GM20431 (cell line): ENCODE data around the gene GPHN.

ENCODE experiments used
- in situ Hi-C: fragments of 300-500 bp; cut with MseI, MboI; formaldehyde crosslinking; loops from one replicate; pipeline ENCODE4 v1.15.0; 2020; ENCODE audit warnings: low sequenced_read_pairs; ENCODE audit not compliant: unreplicated experiment

GPHN gene

DNA sequence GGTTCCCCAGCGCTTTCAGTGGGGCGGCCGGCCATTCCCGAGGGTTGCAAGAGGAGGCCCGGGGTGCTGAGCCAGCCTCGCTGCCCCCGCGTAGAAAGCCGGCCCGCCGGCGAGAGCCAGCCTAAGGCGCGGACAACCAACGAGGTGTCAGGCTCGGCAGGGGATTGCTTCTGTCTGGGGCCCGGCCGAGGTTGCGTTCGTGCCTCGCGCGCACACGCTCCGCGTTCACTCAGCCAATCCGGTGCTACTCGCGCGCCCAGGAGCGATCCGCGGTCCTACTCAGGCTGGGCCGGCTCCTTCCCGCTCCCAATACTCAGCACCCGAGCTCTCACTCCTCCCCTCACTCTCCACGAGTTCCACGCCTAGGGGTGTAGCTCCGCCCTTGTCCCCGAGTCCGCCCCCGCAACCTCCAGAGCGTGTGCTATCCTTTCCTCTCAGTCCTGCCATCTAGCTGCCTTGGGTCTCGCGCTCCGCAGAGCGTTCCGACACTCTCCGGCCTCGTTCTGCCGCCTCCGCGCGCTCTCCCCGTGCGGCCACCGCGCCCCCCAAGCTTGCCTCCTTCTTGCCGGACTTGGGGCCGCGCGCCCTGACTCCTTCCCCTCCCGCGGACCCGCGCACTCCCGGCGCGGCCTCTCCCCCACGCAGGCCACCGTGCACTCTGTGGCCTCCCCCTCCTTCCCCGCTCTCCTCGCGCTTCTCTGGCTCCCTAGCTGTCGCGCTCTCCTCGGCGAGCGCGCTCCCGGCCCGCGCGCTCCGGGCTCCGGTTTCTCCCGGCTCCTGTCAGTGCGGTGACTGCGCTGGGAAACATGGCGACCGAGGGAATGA lies at the start of gene GPHN:
Gene GPHN, plus strand, starts transcription at position 426 of the 825 bp plus-strand sequence.
- in situ Hi-C loops: no loop called here

- in situ Hi-C loops: no loop called here
Measured at GRCh38 chr14:66459603-66460002, 48.3 kb upstream of the GPHN start.

DNA sequence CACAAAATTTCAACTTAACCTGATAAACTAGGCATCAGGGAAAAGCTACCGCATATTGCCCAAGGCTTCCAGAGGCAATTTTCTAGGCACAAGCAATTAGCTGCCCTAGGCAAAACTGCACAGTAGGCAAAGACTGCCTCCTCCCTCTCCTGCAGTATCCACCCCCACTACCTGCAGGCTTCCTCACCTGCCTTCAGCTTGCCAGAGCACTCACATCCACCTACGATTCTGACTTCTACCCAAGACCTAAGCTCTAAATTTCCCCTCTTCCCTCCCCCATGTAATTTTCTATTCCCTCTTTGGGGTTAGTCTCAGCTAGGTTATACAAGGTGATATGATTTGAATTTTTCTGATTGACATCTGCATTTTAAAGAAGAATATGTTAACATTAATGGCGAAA lies 43.7 kb upstream of the GPHN start:
- in situ Hi-C loops: no loop called here

GRCh38 chr14:66468778-66469367 lies 39.1 kb upstream of the GPHN start:
- in situ Hi-C loops: no loop called here

- in situ Hi-C loops: no loop called here
Measured at GRCh38 chr14:66471584-66471983, 36.4 kb upstream of the GPHN start.

DNA sequence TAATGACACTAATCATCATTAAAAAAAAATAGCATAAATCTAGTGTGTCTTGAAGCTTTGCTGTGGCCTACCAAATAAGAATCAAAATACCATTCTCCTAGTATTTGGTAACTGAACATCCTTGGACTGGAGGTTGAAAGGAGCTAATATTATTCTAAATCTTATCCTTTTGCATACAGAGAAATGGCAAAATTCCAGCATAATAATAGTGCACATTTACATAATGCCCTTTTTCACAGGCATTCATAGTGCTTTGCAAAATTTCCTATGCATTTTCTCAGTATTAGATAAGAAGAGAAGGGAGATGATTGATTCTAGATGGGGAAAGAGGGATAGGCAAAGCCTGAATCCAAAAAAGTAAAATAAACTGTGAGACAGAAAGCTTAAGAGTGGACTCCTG lies 35.7 kb upstream of the GPHN start:
- in situ Hi-C loops: no loop called here

GRCh38 chr14:66473223-66473622 lies 34.7 kb upstream of the GPHN start:
- in situ Hi-C loops: no loop called here

GRCh38 chr14:66476964-66477363 lies 31.0 kb upstream of the GPHN start:
- in situ Hi-C loops: no loop called here

- in situ Hi-C loops: no loop called here
Measured at GRCh38 chr14:66477567-66477966, 30.4 kb upstream of the GPHN start.

DNA sequence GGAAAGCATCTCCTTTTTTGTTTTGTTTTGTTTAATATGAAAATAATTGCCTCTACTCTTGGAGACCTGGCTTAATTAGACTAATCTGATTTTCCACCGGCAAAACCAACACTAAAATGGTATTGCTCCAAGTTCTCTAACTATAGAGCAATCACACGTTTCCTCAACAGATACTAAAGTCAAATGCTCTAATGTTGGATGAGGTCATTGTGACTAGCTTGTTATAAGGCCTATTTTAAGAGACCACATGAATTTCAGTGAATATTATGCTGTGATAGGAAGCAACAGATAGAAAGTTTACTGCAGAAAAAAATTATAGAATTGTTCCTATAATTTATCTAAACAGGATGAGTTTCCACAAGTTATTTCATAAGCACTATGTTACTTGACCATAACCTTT lies 25.1 kb upstream of the GPHN start:
- in situ Hi-C loops: no loop called here

DNA sequence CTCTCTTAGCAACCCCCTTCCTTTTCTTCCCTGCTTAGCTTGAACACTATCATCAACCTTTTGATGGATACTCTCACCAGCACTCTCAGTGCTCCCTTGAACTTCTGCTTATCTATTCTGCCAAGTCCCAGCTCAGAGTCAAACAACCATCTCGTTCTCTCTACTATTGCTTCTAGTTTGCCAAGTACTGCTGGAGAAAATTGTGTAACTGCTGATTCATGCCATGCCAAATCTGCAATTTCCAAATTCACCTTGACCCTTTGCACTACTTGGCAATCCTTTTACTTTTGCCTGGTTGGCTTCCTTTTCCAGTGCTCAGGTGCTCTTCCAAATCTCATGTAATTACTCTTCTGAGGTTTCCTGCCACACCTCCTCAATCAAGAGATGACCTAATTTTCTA lies 24.6 kb upstream of the GPHN start:
- in situ Hi-C loops: no loop called here

DNA sequence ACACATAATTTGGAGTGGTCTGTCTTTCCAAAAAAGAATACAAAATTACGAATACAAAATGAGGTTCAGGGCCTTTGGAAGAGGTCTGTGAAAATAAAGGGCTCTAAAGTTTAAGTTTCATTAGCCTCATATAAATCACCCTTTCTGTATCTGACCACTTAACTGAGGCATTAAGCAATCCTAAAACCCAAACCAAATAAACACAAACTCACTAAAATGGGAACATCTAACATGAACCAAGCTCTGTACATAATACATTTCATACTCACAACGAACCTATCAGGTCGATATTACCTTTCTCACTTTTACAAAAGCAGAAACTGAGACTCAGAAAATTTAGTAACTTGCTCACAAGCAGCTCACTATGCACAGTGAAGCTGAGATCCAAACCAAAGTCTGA lies 22.9 kb upstream of the GPHN start:
- in situ Hi-C loops: no loop called here

DNA sequence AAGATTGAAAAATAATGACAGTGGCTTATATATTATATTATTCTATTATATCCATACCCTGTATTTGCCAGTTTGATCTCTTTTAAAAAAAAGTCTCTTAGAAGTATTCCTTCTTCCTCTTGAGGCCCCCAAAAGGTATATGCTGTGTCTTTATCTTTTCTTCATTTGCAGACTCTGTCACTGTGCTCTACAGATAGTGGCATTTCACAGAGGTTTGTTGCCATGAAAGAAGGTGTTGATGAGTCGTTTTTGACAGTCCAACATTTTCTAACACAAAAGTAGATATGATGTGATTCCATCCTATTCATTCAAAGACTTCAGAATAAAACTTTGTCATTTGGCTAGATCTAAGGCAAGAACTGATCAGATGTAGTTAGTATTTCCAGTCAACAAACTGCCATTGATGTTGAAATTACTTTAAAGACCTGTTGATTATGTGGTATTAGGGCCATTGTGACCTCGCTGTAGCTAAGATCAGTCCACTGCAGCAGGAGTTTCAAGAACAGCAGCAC lies 22.0 kb upstream of the GPHN start, which contains the start of gene CCDC196:
Gene CCDC196, plus strand, starts transcription at position 462 of the 512 bp plus-strand sequence. CDS start 132 bp downstream, outside the sequence.
- in situ Hi-C loops: no loop called here

- in situ Hi-C loops: no loop called here
Measured at GRCh38 chr14:66487164-66487563, 20.8 kb upstream of the GPHN start.

DNA sequence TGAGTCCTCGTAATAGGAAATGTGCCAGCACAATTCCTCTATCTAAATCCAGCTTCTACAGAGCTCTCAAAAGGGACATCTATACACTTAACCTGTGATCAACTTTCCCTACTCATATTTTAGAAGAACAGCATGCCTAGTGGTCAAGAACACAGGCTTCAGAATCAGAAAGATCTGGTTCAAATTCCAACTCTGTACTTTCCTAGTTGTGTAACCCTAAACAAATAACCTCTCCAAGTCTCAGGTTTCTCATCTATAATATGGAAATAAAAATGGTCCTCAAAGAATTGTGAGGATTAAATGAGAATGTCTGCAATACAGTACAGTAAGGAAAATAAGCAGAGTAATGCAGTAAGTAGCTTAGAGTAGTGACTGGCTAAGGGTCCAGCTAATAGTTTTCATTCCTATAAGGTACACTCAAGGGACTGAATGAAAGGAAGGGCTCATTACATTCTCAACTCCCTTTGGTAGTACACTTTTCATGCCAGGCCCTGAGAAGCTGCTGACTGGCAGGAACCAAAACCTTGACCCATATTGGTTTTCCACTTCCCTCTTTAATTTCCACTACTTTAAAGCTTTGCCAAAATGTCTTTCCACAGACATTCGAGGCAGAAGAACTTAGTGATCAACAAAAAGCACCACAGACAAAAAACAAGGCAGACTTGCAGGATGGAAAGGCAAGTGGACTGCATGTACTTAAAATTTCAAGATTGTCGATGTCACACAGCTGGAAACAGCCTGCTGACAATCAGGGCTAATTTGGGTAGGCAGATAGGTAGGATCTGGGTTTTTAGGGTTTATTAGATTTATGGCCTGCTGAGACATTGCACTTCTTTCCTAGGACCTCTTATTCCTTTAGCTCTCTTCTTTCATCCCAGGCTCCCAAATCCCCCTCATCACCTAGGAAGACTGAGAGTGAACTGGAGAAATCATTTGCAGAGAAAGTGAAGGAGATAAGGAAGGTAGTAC lies 17.5 kb upstream of the GPHN start:
- in situ Hi-C loops: no loop called here

- in situ Hi-C loops: no loop called here
Measured at GRCh38 chr14:66493750-66494149, 14.2 kb upstream of the GPHN start.

- in situ Hi-C loops: no loop called here
Measured at GRCh38 chr14:66495218-66496098, 12.5 kb upstream of the GPHN start.

GRCh38 chr14:66496188-66496807 lies 11.6 kb upstream of the GPHN start:
- in situ Hi-C loops: no loop called here

- in situ Hi-C loops: no loop called here
Measured at GRCh38 chr14:66496911-66497310, 11.0 kb upstream of the GPHN start.
